Astrocyte of the cerebellum (primary cell): Measurements from ENCODE around the gene RALGAPA2.

Experiments used
- DNase-seq: peaks from one replicate; pipeline ENCODE4 v3.0.0-alpha.2; 2011; ENCODE audit warnings: low read depth
- H3K4me3 ChIP-seq: 2 replicates; pipeline ENCODE4 v1.5.1; 2011; ENCODE audit warnings: mild to moderate bottlenecking, low read depth, low read length, moderate library complexity
- in situ Hi-C: cut with HindIII; loops from 2 replicates; pipeline ENCODE4 v1.10.0; 2017; ENCODE audit warnings: low sequenced_read_pairs
- TF ChIP-seq, protein P1 (sequence below): IDR thresholded peaks from 2 replicates; pipeline ENCODE4 v1.5.1; 2012; ENCODE audit warnings: low read length, low read depth, moderate library complexity, mild to moderate bottlenecking; ENCODE audit errors: missing control alignments

The RALGAPA2 gene

DNA sequence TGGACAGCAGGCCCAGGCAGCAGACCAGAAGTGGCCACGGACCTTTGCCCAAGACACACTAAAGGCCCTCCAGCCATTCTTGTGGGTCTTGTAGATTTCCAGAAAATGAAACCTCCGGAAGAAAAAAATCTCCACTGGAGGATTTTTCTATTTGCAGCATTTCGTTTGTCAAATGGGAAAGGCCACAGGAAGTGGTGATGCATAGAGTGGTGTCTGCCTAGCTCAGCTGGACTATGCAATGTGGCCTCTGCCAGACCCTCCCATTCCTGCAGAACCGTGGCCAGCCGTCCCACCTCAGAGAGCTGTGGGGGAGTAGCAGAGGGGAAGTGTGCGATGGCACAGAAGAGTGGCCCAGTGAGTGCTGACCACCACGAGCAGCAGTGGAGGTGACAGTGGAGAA, 368.5 kb downstream of the RALGAPA2 start:
- TF ChIP-seq, protein P1, sequence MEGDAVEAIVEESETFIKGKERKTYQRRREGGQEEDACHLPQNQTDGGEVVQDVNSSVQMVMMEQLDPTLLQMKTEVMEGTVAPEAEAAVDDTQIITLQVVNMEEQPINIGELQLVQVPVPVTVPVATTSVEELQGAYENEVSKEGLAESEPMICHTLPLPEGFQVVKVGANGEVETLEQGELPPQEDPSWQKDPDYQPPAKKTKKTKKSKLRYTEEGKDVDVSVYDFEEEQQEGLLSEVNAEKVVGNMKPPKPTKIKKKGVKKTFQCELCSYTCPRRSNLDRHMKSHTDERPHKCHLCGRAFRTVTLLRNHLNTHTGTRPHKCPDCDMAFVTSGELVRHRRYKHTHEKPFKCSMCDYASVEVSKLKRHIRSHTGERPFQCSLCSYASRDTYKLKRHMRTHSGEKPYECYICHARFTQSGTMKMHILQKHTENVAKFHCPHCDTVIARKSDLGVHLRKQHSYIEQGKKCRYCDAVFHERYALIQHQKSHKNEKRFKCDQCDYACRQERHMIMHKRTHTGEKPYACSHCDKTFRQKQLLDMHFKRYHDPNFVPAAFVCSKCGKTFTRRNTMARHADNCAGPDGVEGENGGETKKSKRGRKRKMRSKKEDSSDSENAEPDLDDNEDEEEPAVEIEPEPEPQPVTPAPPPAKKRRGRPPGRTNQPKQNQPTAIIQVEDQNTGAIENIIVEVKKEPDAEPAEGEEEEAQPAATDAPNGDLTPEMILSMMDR = no peak
- in situ Hi-C loops = no loop called here
- no peak for DNase-seq
- H3K4me3 ChIP-seq = no peak overlapping the region
